Measurements from ENCODE around the gene PAWR.

PAWR gene

GRCh38 chr12:79617696-79618095 lies 73.1 kb downstream of the PAWR start:
- Histone ChIP-seq H3K4me1 (ENCODE audit: insufficient read depth, low read length) (no peaks in the 10 kb centered on the region), H3K9ac (ENCODE audit: low read depth, low read length) (no peak overlapping the region), H3K27ac (ENCODE audit: low read length) (no peak overlapping the region), H3K27me3 (ENCODE audit: insufficient read depth, low read length) (no peaks in the 10 kb centered on the region), H3K4me3 (ENCODE audit: low read length) (no peak overlapping the region), H3K36me3 (ENCODE audit: insufficient read depth, low read depth, low read length) (peaks cover 52% of the 10 kb centered on the region), H3K9me3 (ENCODE audit: insufficient read depth, low read depth, low read length) (no peaks in the 10 kb centered on the region)

- H3K9me3 ChIP-seq (ENCODE audit: insufficient read depth, low read depth, low read length): no peaks in the 10 kb centered on the region
- H3K4me1 ChIP-seq (ENCODE audit: insufficient read depth, low read length): no peaks in the 10 kb centered on the region
- no peak overlapping the region for H3K27ac ChIP-seq (ENCODE audit: low read length)
- peaks cover 47% of the 10 kb centered on the region for H3K36me3 ChIP-seq (ENCODE audit: insufficient read depth, low read depth, low read length)
- H3K4me3 ChIP-seq (ENCODE audit: low read length): no peak overlapping the region
- H3K27me3 ChIP-seq (ENCODE audit: insufficient read depth, low read length): no peaks in the 10 kb centered on the region
- no peak overlapping the region for H3K9ac ChIP-seq (ENCODE audit: low read depth, low read length)
Measured at GRCh38 chr12:79615596-79616560, 74.9 kb downstream of the PAWR start.

- no peaks in the 10 kb centered on the region for H3K4me1 ChIP-seq (ENCODE audit: insufficient read depth, low read length)
- peaks cover 4% of the 10 kb centered on the region; the same call in 1 of the 2 replicates for H3K9me3 ChIP-seq (ENCODE audit: insufficient read depth, low read depth, low read length)
- no peak overlapping the region for H3K27ac ChIP-seq (ENCODE audit: low read length)
- peaks cover 43% of the 10 kb centered on the region for H3K36me3 ChIP-seq (ENCODE audit: insufficient read depth, low read depth, low read length)
- H3K4me3 ChIP-seq (ENCODE audit: low read length): no peak overlapping the region
- H3K27me3 ChIP-seq (ENCODE audit: insufficient read depth, low read length): no peaks in the 10 kb centered on the region
- H3K9ac ChIP-seq (ENCODE audit: low read depth, low read length): no peak overlapping the region
Measured at GRCh38 chr12:79614730-79615129, 76.0 kb downstream of the PAWR start.

GRCh38 chr12:79601908-79602307 lies 88.9 kb downstream of the PAWR start:
- Histone ChIP-seq H3K27ac (ENCODE audit: low read length) (no peak overlapping the region), H3K4me1 (ENCODE audit: insufficient read depth, low read length) (peaks cover 8% of the 10 kb centered on the region; the same call in 1 of the 2 replicates), H3K36me3 (ENCODE audit: insufficient read depth, low read depth, low read length) (peaks cover 19% of the 10 kb centered on the region; the same call in 1 of the 2 replicates), H3K4me3 (ENCODE audit: low read length) (no peak overlapping the region), H3K9me3 (ENCODE audit: insufficient read depth, low read depth, low read length) (no peaks in the 10 kb centered on the region), H3K27me3 (ENCODE audit: insufficient read depth, low read length) (no peaks in the 10 kb centered on the region), H3K9ac (ENCODE audit: low read depth, low read length) (no peak overlapping the region)

DNA sequence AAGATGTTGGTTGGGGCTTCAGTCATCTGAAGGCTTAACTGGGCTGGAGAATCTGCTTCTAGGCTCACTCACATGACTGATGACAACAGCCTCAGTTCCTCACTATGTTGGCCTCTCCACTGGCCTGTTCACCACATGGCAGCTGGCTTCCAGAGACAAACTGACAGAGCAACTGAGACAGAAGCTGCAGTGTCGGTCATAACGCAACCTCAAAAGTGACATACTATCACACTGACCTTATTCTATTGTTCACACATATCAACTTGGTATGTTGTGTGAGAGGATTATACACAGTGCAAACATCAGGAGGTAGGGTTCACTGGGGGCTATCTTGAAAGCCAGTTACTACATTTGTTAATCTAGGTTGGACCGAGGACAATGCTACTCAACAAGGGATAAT lies 92.9 kb downstream of the PAWR start:
- no peak overlapping the region for H3K27ac ChIP-seq (ENCODE audit: low read length)
- no peak overlapping the region for H3K4me3 ChIP-seq (ENCODE audit: low read length)
- H3K36me3 ChIP-seq (ENCODE audit: insufficient read depth, low read depth, low read length): peaks cover 36% of the 10 kb centered on the region
- H3K27me3 ChIP-seq (ENCODE audit: insufficient read depth, low read length): no peaks in the 10 kb centered on the region
- H3K9me3 ChIP-seq (ENCODE audit: insufficient read depth, low read depth, low read length): no peaks in the 10 kb centered on the region
- H3K9ac ChIP-seq (ENCODE audit: low read depth, low read length): no peak overlapping the region
- peaks cover 3% of the 10 kb centered on the region; the same call in 1 of the 2 replicates for H3K4me1 ChIP-seq (ENCODE audit: insufficient read depth, low read length)

DNA sequence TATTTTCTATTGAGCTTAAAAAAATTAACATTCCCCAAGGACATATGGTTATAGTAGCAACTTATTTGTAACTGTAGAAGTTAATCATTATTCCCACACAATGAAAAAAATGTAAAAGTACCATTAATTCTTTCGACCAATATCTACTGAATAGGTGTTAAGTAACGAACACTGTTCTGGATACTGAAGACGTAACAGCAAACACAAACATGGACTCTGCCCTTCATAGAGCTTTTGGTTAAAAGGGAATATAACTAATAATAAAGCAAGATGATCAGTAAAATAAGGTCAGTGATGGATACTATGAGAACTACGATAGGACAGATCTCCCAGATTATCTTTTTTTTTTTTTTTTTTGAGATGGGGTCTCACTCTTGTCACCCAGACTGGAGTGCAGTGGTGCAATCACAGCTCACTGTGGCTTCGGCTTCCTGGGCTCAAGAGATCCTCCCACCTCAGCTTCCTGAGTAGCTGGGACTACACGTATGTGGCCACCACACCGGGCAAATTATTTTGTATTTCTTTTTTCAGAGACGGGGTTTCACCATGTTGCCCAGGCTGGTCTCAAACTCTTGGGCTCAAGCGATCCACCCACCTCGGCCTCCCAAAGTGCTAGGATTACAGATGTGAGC lies 93.9 kb downstream of the PAWR start:
- Histone ChIP-seq H3K9me3 (ENCODE audit: insufficient read depth, low read depth, low read length) (no peaks in the 10 kb centered on the region), H3K9ac (ENCODE audit: low read depth, low read length) (no peak overlapping the region), H3K4me1 (ENCODE audit: insufficient read depth, low read length) (peaks cover 3% of the 10 kb centered on the region; the same call in 1 of the 2 replicates), H3K36me3 (ENCODE audit: insufficient read depth, low read depth, low read length) (peaks cover 36% of the 10 kb centered on the region), H3K4me3 (ENCODE audit: low read length) (no peak overlapping the region), H3K27ac (ENCODE audit: low read length) (no peak overlapping the region), H3K27me3 (ENCODE audit: insufficient read depth, low read length) (no peaks in the 10 kb centered on the region)

GRCh38 chr12:79595273-79595672 lies 95.5 kb downstream of the PAWR start:
- Histone ChIP-seq H3K36me3 (ENCODE audit: insufficient read depth, low read depth, low read length) (peaks cover 49% of the 10 kb centered on the region), H3K27me3 (ENCODE audit: insufficient read depth, low read length) (no peaks in the 10 kb centered on the region), H3K27ac (ENCODE audit: low read length) (no peak overlapping the region), H3K4me3 (ENCODE audit: low read length) (no peak overlapping the region), H3K9me3 (ENCODE audit: insufficient read depth, low read depth, low read length) (no peaks in the 10 kb centered on the region), H3K4me1 (ENCODE audit: insufficient read depth, low read length) (no peaks in the 10 kb centered on the region), H3K9ac (ENCODE audit: low read depth, low read length) (no peak overlapping the region)

- no peak overlapping the region for H3K4me3 ChIP-seq (ENCODE audit: low read length)
- no peaks in the 10 kb centered on the region for H3K4me1 ChIP-seq (ENCODE audit: insufficient read depth, low read length)
- H3K27ac ChIP-seq (ENCODE audit: low read length): no peak overlapping the region
- H3K9ac ChIP-seq (ENCODE audit: low read depth, low read length): no peak overlapping the region
- no peaks in the 10 kb centered on the region for H3K9me3 ChIP-seq (ENCODE audit: insufficient read depth, low read depth, low read length)
- peaks cover 62% of the 10 kb centered on the region for H3K36me3 ChIP-seq (ENCODE audit: insufficient read depth, low read depth, low read length)
- H3K27me3 ChIP-seq (ENCODE audit: insufficient read depth, low read length): no peaks in the 10 kb centered on the region
Measured at GRCh38 chr12:79592865-79593264, 97.9 kb downstream of the PAWR start.

GRCh38 chr12:79591988-79592387 lies 98.8 kb downstream of the PAWR start:
- Histone ChIP-seq H3K4me1 (ENCODE audit: insufficient read depth, low read length) (no peaks in the 10 kb centered on the region), H3K4me3 (ENCODE audit: low read length) (no peak overlapping the region), H3K27me3 (ENCODE audit: insufficient read depth, low read length) (no peaks in the 10 kb centered on the region), H3K36me3 (ENCODE audit: insufficient read depth, low read depth, low read length) (peaks cover 68% of the 10 kb centered on the region), H3K9ac (ENCODE audit: low read depth, low read length) (no peak overlapping the region), H3K9me3 (ENCODE audit: insufficient read depth, low read depth, low read length) (no peaks in the 10 kb centered on the region), H3K27ac (ENCODE audit: low read length) (no peak overlapping the region)

GRCh38 chr12:79590751-79591150 lies 100.0 kb downstream of the PAWR start:
- Histone ChIP-seq H3K9me3 (ENCODE audit: insufficient read depth, low read depth, low read length) (no peaks in the 10 kb centered on the region), H3K36me3 (ENCODE audit: insufficient read depth, low read depth, low read length) (peaks cover 73% of the 10 kb centered on the region), H3K27ac (ENCODE audit: low read length) (no peak overlapping the region), H3K4me1 (ENCODE audit: insufficient read depth, low read length) (no peaks in the 10 kb centered on the region), H3K9ac (ENCODE audit: low read depth, low read length) (no peak overlapping the region), H3K4me3 (ENCODE audit: low read length) (no peak overlapping the region), H3K27me3 (ENCODE audit: insufficient read depth, low read length) (no peaks in the 10 kb centered on the region)

GRCh38 chr12:79587368-79587767 lies 103.4 kb downstream of the PAWR start:
- Histone ChIP-seq H3K4me3 (ENCODE audit: low read length) (no peak overlapping the region), H3K36me3 (ENCODE audit: insufficient read depth, low read depth, low read length) (peaks cover 53% of the 10 kb centered on the region), H3K9ac (ENCODE audit: low read depth, low read length) (no peak overlapping the region), H3K27me3 (ENCODE audit: insufficient read depth, low read length) (no peaks in the 10 kb centered on the region), H3K27ac (ENCODE audit: low read length) (no peak overlapping the region), H3K4me1 (ENCODE audit: insufficient read depth, low read length) (no peaks in the 10 kb centered on the region), H3K9me3 (ENCODE audit: insufficient read depth, low read depth, low read length) (no peaks in the 10 kb centered on the region)

DNA sequence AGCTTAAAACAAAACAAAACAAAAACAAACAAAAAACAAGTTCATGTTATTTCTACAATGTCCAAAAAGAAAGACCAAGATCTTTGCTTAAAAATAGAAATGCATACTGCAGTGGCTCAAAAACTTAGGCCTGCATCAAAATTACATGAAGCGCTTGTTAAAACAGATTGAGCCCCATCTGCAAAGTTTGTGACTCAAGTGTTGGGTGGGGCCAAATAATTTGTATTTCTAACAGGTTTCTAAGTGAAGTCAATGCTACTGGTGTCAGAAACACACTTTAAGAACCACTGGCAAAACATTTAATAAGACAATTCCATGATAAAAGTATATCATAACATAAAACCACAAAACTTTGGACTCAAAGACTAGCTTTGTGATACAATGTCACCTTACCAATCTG lies 105.6 kb downstream of the PAWR start:
- peaks cover 34% of the 10 kb centered on the region; the same call in 1 of the 2 replicates for H3K36me3 ChIP-seq (ENCODE audit: insufficient read depth, low read depth, low read length)

More for the DNA sequence above, 105.6 kb downstream of the PAWR start:
- Histone ChIP-seq H3K9ac (ENCODE audit: low read depth, low read length) (no peak overlapping the region), H3K4me3 (ENCODE audit: low read length) (no peak overlapping the region), H3K27me3 (ENCODE audit: insufficient read depth, low read length) (no peaks in the 10 kb centered on the region), H3K4me1 (ENCODE audit: insufficient read depth, low read length) (no peaks in the 10 kb centered on the region), H3K27ac (ENCODE audit: low read length) (no peak overlapping the region), H3K9me3 (ENCODE audit: insufficient read depth, low read depth, low read length) (no peaks in the 10 kb centered on the region)

All from iPS-20b (cell line).